ENCODE results near the gene MEGF6.

MEGF6 gene

DNA sequence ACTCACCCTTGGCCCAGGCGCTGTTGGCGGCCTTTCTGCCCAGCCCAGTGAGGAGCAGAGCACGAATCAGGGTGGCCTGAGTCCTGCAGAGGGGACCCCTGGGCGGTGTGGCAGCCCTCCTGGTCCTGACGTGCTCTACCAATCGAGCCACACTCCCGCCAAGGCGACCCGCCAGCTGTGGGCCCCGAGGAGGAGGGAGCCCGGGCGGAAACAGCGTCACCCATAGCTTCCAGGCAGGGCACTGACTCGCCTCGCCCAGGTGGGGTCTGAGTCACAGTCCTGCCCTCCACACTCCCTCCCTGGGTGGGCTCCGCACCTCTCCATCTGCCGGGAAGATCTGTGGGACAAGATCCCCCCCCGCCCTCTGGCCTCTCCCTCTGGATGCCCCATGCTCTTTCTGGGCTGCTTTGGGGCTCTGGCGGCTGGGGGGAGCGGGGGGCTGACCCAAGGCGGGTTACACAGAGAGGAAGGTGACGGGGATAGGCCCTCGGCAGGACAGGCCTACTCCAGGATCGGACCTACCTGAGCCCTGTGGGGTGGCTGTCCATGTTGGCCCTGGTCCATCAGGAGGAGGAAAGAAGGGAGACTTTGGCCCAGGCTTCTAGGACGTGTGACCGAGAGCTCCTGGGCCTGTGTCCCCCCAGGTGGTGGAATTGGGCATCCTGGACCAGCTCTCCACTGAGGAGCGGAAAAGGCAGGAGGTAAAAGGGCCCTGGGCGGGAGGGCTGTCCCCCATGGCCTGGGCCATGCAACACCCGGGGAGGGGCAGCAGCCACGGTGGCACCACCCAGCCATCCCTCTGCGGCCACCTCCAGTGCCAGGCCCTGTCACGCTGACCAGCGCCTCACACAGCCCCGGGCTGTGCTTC is 142.8 kb downstream of the MEGF6 start:
- DNase-seq (ENCODE audit: extremely low read depth, low read depth): no peak
- TF ChIP-seq, protein P1, sequence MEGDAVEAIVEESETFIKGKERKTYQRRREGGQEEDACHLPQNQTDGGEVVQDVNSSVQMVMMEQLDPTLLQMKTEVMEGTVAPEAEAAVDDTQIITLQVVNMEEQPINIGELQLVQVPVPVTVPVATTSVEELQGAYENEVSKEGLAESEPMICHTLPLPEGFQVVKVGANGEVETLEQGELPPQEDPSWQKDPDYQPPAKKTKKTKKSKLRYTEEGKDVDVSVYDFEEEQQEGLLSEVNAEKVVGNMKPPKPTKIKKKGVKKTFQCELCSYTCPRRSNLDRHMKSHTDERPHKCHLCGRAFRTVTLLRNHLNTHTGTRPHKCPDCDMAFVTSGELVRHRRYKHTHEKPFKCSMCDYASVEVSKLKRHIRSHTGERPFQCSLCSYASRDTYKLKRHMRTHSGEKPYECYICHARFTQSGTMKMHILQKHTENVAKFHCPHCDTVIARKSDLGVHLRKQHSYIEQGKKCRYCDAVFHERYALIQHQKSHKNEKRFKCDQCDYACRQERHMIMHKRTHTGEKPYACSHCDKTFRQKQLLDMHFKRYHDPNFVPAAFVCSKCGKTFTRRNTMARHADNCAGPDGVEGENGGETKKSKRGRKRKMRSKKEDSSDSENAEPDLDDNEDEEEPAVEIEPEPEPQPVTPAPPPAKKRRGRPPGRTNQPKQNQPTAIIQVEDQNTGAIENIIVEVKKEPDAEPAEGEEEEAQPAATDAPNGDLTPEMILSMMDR (IDR thresholded peaks at IDR 0.05; ENCODE audit: low read depth, low read length, missing control alignments): no peak
- no peak overlapping the region for H3K4me3 ChIP-seq (replicated peaks; ENCODE audit: low read depth, low read length)

DNA sequence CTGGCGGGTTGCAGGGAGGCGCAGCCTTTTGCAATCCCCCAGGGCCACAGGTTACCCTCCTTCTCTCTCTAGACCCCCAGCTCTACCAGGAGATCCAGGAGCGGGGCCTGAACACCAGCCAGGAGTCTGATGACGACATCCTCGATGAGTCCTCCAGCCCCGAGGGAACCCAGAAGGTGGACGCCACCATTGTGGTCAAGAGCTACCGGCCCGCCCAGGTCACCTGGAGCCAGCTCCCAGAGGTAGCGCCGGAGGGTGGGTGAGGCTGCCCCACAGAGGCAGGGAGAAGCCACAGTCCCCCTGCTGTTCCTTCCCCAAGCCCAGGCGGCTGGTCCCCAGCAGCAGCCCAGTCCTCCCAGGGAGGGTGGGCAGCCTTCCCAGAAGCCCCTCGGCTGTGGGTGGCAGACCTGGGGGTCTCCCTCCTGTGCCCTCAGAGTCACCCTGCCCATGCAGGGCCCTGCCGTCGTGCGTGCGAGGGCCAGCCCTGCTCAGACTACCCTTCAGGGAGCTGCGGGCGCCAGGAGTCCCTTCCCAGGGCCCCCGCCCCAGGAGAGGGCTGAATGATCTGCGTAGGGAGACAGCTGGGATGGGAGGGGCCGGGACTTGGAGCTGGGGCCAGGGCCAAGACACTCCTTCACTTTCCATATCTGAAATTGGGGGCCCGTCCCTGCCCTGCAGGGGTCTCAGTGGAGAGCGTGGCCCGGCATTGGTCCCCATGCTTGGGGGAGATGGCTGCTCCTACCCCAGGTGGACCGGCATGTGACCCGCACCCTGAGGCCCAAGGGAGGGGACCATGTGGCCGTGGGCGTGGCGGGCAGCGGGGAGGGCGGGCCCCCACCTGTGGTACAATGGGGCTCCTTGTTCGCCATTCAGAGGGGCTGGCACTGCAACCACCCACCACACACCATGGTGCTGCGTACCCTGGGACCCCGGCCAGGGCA is 143.9 kb downstream of the MEGF6 start:
- DNase-seq (ENCODE audit: extremely low read depth, low read depth): no peak
- TF ChIP-seq, protein P1 (IDR thresholded peaks at IDR 0.05; ENCODE audit: low read depth, low read length, missing control alignments): no peak

DNA sequence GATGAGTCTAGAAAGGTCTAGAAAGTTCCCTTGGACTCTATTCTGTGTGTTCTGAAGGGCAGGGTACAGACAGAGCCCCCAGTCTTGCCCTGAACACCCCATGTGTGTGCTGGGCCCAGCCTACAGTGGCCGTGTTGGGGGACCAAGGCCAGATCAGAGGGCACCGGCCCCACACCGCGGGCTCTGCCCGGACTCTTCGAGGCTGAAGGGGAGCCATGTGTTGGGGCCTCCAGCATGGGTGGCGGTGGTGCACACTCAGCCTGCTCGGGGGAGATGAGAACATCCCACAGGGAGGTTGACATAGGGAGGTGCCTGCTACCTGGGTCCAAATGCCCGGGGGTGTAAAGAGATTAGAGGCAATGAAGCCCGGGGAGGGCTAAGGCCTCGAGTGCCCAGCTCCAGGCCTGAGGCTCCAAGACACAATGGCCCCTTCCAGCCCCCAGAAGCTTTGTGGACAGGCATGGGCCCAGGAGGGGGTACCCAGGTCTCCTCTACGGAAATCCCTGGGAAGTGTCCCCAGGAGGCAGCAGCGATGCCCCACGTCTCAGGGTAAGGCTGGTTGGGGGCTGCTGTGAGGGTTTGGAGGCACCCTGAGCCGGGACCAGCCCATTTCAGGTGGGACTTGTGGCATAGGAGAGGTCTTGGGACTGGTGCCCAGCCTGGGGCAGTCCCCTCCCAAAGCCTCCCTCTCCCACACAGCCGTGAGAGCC is 144.8 kb downstream of the MEGF6 start:
- H3K4me3 ChIP-seq (replicated peaks; ENCODE audit: low read depth, low read length): no peak overlapping the region
- TF ChIP-seq, protein P1 (IDR thresholded peaks at IDR 0.05; ENCODE audit: low read depth, low read length, missing control alignments): no peak

More for the DNA sequence above, 143.9 kb downstream of the MEGF6 start:
- H3K4me3 ChIP-seq (replicated peaks; ENCODE audit: low read depth, low read length): no peak overlapping the region

DNA sequence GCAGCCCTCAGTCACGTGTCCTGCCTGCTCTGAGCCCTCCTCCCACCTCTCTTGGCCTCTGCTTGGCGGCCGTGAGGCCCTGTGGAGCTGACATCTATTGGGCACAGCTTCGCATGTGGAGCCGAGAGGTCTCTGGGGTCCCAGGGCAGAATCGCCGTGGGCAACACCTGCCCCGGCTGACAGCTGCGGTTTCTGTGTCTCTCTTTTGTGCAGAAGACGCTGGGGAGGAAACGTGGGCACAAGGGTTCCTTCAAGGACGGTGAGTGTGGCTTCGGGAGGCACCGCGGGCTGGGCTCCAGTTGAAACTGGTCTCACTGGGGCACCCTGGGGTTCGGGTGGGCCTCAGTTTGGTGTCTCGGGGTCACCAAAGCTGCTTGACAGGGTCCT is 145.4 kb downstream of the MEGF6 start:
- TF ChIP-seq, protein P1 (IDR thresholded peaks at IDR 0.05; ENCODE audit: low read depth, low read length, missing control alignments): no peak
- DNase-seq (ENCODE audit: extremely low read depth, low read depth): no peak
- H3K4me3 ChIP-seq (replicated peaks; ENCODE audit: low read depth, low read length): no peak overlapping the region

More for the DNA sequence above, 144.8 kb downstream of the MEGF6 start:
- no peak for DNase-seq (ENCODE audit: extremely low read depth, low read depth)

DNA sequence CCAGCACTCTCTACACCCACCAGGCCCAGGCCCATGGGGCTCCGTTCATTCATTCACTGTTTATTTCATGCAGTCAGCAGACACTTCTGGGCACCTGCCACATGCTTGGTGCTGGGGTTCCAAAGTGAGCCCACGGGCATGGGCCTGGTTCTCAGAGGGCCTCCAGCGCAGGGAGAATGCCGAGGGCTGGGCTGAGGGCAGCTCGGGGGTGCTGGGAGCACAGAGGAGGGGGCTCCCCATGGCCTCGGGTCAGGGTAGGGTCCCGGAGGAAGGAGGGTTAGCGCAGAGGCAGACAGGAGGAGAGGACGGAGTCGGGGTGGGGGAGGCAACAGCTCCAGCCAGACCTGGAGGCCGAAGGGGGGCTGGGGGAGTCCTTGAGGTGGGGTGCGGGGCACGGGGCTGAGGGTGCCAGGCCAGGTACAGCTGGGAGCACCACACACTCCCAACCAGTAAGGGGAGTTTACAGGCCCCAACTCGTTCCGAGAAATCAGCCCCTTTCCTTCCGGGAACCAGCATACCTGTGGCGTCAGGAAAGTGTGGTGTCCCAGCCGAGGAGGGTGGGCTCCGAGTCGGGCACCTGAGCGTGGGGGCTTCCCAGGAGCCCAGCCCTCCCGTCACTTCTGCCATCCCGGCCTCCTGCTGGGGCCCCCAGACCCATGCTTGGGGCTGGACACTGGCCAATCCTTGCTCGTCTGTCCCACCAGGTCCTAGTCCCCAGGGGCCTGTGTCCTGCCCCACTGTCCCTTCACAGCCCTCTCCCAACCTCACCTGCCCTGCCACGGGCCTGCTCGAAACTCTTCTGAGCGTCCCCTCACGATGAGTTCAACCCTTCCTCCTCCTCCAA is 146.0 kb downstream of the MEGF6 start:
- no peak overlapping the region for H3K4me3 ChIP-seq (replicated peaks; ENCODE audit: low read depth, low read length)
- DNase-seq (ENCODE audit: extremely low read depth, low read depth): no peak
- TF ChIP-seq, protein P1 (IDR thresholded peaks at IDR 0.05; ENCODE audit: low read depth, low read length, missing control alignments): no peak

Measured in HFF-Myc (cell line).